Fibroblast of mammary gland (primary cell): ENCODE data around the gene DROSHA.

Experiments used
- DNase-seq: peaks from one replicate; pipeline ENCODE4 v3.0.0-alpha.2; 2010; ENCODE audit warnings: low read depth
- H3K4me3 ChIP-seq: 2 replicates; pipeline ENCODE4 v1.5.1; 2011; ENCODE audit warnings: low read depth, mild to moderate bottlenecking, low read length, moderate library complexity; ENCODE audit not compliant: control insufficient read depth
- CTCF ChIP-seq: conservative IDR thresholded peaks from 2 replicates; pipeline ENCODE4 v1.5.1; 2011; ENCODE audit warnings: low read depth, low read length, inconsistent platforms; ENCODE audit not compliant: control insufficient read depth, insufficient read depth

The DROSHA gene

GRCh38 chr5:31359839-31360238, 172.1 kb downstream of the DROSHA start:
- H3K4me3 ChIP-seq = no peak overlapping the region
- TF ChIP-seq CTCF = no peak
- no peak for DNase-seq

GRCh38 chr5:31357038-31357437, 174.9 kb downstream of the DROSHA start:
- DNase-seq = no peak
- no peak overlapping the region for H3K4me3 ChIP-seq
- no peak for TF ChIP-seq CTCF

GRCh38 chr5:31355337-31355736, 176.6 kb downstream of the DROSHA start:
- TF ChIP-seq CTCF = no peak
- no peak for DNase-seq
- no peak overlapping the region for H3K4me3 ChIP-seq
